ENCODE results near the gene TMPRSS3. TPM values are rescaled to one million over a fixed set of nuclear protein-coding genes. Genes with fewer than 3 reads are reported as not detected.

Gene TMPRSS3
- total and polyA plus RNA-seq, 2 of the 13 experiments (the other 11 are each of a cell fraction or from before 2014, with no cell fraction given) = 2.8 to 16.9 TPM

DNA sequence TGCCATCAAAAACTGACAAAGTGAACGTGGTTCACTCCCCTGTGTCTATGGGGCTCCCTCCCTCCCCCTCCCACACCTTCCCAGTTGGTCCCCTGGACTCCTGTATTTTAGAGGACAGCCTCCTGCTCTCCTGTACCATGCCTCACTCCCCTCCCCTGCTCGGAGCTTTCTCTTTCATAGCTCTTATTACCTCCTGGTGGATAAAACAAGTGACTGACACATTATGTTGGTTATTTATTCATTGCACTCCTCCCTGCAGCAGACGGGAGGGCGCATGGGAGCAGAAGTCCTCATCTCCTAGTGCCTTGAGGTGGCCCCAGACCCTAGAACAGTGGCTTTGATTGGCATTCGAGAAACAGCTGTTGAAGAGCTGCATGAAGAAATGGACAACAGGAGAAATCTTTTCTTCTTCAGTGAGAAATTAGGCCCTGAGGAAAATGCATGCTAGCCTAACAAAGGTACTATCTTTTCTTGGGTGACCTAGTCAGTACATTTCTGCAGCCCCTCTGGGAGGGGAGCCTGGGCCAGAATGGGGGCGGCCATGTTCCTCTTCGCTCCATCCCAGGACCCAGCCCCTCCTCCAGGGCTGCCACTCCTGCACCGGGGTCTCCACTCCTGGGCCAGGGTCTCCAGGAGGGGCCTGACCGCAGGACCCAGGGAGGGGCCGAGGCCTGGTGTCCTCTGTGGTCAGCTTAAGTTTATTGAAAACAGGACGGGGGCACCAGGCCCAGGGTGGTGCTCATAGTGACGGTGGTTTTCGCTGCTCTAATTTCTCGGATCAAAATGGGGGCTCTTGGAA is 28.3 kb downstream of the TMPRSS3 start (continued):
- TF ChIP-seq ZNF232 (CRISPR knock-in tag; IDR thresholded peaks at IDR 0.05; ENCODE audit: borderline replicate concordance) = no peak
- no peak for TF ChIP-seq ERF (CRISPR knock-in tag; IDR thresholded peaks at IDR 0.05)
- no peak for TF ChIP-seq MBD4 (IDR thresholded peaks at IDR 0.05; ENCODE audit: borderline replicate concordance, low read length)
- no peak for TF ChIP-seq ZFP41 (CRISPR knock-in tag; IDR thresholded peaks at IDR 0.05; ENCODE audit: borderline replicate concordance)

DNA sequence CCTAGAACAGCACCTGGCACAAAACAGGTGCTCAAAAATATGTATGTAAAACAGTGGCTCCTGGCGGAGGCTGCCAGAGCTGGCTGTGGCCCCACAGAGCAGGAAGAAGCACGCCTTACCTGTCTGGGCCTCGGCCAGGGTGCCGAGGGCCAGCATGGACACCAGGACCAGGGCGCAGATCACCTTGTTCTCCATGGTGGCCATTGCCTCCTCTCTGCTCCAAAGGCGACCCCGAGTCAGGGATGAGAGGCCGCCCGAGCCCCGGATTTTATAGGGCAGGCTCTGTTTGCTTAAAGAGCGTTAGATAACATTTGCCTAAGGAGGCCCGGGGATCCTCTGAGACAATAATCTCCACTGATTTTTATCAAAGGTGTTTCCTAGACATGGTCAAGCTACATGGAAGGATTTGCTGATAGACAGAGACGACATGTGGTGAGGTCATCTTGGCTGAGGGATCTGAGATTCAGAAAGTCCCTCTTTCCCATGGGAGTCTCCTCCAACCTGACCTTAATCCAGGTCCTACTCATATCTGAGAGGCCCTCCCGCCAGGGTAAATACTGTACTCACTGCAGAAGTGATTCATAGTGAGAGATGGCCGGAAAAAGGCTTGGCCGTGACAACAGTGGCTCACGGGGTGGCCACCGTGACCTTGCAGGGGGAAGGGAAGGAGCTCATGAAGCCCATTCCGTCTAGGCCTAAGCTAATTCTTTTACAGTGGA is 29.4 kb downstream of the TMPRSS3 start, which contains the start of gene TFF1:
Gene TFF1 (minus strand): TSS at position 244 of the 719 bp plus-strand sequence. CDS start 40 bp downstream, at position 204.
- peak; percentile 71 for DNase-seq (ENCODE audit: low spot score)
- Histone ChIP-seq H3K79me2 (ENCODE audit: insufficient read depth, low read length) (no peaks in the 10 kb centered on the region), H3K9me3 (ENCODE audit: low read length) (no peaks in the 10 kb centered on the region), H3K9ac (ENCODE audit: insufficient read depth, low read depth, low read length) (no peak within 1 kb of the TSS), H4K20me1 (ENCODE audit: insufficient read depth, low read length) (no peaks in the 10 kb centered on the region), H3K4me3 (replicated peaks in 1 of 3; ENCODE audit: insufficient read depth in 1 of 3, low read depth in 2 of 3, low read length in 3 of 3) (peak within 1 kb of the TSS in 1 of 3 experiments; percentile 8; a peak in 1 of 6 replicates), H3K27ac (ENCODE audit: extremely low read length, insufficient read depth, low read length) (no peak within 1 kb of the TSS), H3K4me1 (ENCODE audit: insufficient read depth, low read length) (peaks cover 40% of the 10 kb centered on the region), H2AFZ (ENCODE audit: low read length) (no peak within 1 kb of the TSS), H3K36me3 (replicated peaks in 1 of 2; ENCODE audit: control insufficient read depth in 1 of 2, insufficient read depth in 2 of 2, low read length in 2 of 2) (no peaks in the 10 kb centered on the region), H3K27me3 (ENCODE audit: control insufficient read depth in 1 of 2, insufficient read depth in 2 of 2, low read length in 2 of 2) (peaks cover 1 to 17% of the 10 kb centered on the region in 2 experiments; a peak in 2 of 5 replicates), H3K4me2 (ENCODE audit: low read depth, low read length) (peak within 1 kb of the TSS; percentile 58)
- intact Hi-C loops (cut with micrococcal nuclease; ENCODE audit: unreplicated experiment) (no loop called here), in situ Hi-C loops (cut with HindIII; ENCODE audit: extremely low pct_ligation_motif_present, low pct_unique_long_range_greater_than_20kb) (no loop called here)
- no peak for FAIRE-seq
- BruUV-seq (replicated peaks) = no TSS peak
- WGBS (ENCODE audit: low lambda C conversion rate) = 6% methylated on average over 18 of the region's 19 CpGs
- ChIA-PET POLR2A (interaction anchor here (1.4 to 1.8 kb wide), 4 partner anchors 15 to 23 kb away, joined by 3 to 10 read pairs (median 6); no protein-coding TSS in a partner anchor), CTCF (ENCODE audit: low intra/inter-chr PET ratio, low total read pairs) (no interaction called here)
- ATAC-seq = peak; percentile 74
- TF ChIP-seq SIN3B (IDR thresholded peaks at IDR 0.05; ENCODE audit: low read length) (no peak), GATAD2A (CRISPR knock-in tag; IDR thresholded peaks at IDR 0.05) (peak; percentile 61; the same call in 1 of the 2 replicates), POLR2G (IDR thresholded peaks at IDR 0.05; ENCODE audit: low read depth, low read length) (no peak), JARID2 (CRISPR knock-in tag; IDR thresholded peaks at IDR 0.05; ENCODE audit: insufficient replicate concordance) (no peak), ZNF781 (CRISPR knock-in tag; IDR thresholded peaks at IDR 0.05; ENCODE audit: borderline replicate concordance, not compliant biosample characterization) (no peak), HHEX (CRISPR knock-in tag; IDR thresholded peaks at IDR 0.05) (peak; percentile 49; the same call in 1 of the 2 replicates), MED1 (CRISPR knock-in tag; IDR thresholded peaks at IDR 0.05) (peak; percentile 16; the same call in 1 of the 2 replicates), SALL1 (CRISPR knock-in tag; IDR thresholded peaks at IDR 0.05) (0 out of 2 replicates have a peak, but pooled peaks have one; percentile 15), ETV5 (CRISPR knock-in tag; IDR thresholded peaks at IDR 0.05; ENCODE audit: borderline replicate concordance) (peak; percentile 82; the same call in 1 of the 2 replicates), NR2F6 (IDR thresholded peaks at IDR 0.05) (peak; percentile 44), NR2F6 (CRISPR knock-in tag; IDR thresholded peaks at IDR 0.05) (peak; percentile 65), STAT5B (CRISPR knock-in tag; IDR thresholded peaks at IDR 0.05) (no peak), BCL6 (CRISPR knock-in tag; IDR thresholded peaks at IDR 0.05) (peak; percentile 34; the same call in 1 of the 2 replicates), GTF2F1 (IDR thresholded peaks at IDR 0.05; ENCODE audit: low read length) (no peak)
- TF ChIP-seq, protein P1, sequence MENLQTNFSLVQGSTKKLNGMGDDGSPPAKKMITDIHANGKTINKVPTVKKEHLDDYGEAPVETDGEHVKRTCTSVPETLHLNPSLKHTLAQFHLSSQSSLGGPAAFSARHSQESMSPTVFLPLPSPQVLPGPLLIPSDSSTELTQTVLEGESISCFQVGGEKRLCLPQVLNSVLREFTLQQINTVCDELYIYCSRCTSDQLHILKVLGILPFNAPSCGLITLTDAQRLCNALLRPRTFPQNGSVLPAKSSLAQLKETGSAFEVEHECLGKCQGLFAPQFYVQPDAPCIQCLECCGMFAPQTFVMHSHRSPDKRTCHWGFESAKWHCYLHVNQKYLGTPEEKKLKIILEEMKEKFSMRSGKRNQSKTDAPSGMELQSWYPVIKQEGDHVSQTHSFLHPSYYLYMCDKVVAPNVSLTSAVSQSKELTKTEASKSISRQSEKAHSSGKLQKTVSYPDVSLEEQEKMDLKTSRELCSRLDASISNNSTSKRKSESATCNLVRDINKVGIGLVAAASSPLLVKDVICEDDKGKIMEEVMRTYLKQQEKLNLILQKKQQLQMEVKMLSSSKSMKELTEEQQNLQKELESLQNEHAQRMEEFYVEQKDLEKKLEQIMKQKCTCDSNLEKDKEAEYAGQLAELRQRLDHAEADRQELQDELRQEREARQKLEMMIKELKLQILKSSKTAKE (CRISPR knock-in tag; IDR thresholded peaks at IDR 0.05; ENCODE audit: borderline replicate concordance) = no peak
- TF ChIP-seq, protein P2, sequence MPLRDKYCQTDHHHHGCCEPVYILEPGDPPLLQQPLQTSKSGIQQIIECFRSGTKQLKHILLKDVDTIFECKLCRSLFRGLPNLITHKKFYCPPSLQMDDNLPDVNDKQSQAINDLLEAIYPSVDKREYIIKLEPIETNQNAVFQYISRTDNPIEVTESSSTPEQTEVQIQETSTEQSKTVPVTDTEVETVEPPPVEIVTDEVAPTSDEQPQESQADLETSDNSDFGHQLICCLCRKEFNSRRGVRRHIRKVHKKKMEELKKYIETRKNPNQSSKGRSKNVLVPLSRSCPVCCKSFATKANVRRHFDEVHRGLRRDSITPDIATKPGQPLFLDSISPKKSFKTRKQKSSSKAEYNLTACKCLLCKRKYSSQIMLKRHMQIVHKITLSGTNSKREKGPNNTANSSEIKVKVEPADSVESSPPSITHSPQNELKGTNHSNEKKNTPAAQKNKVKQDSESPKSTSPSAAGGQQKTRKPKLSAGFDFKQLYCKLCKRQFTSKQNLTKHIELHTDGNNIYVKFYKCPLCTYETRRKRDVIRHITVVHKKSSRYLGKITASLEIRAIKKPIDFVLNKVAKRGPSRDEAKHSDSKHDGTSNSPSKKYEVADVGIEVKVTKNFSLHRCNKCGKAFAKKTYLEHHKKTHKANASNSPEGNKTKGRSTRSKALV (CRISPR knock-in tag; IDR thresholded peaks at IDR 0.05) = no peak

Data from HepG2 (cell line).